HCT116 (cell line): ENCODE results near the gene MMS22L.

ENCODE experiments used
- EZH2 ChIP-seq: fragments of 200-600 bp; sonication (generic); IDR thresholded peaks from 2 replicates; pipeline ENCODE4 v1.6.1; 2017; ENCODE audit warnings: antibody characterized with exemption, mixed run types
- EZH2phosphoT487 ChIP-seq: fragments of 200-600 bp; IDR thresholded peaks from 2 replicates; pipeline ENCODE4 v1.6.1; 2018; ENCODE audit warnings: antibody characterized with exemption, borderline replicate concordance
- POLR2A ChIP-seq: IDR thresholded peaks from 2 replicates; pipeline ENCODE4 v1.7.0; 2011; ENCODE audit warnings: borderline replicate concordance; ENCODE audit not compliant: insufficient read depth, insufficient read length; ENCODE audit errors: extremely low read depth
- RAD21 ChIP-seq: IDR thresholded peaks from 2 replicates; pipeline ENCODE4 v1.6.1; 2012; ENCODE audit warnings: low read depth, mild to moderate bottlenecking
- SRF ChIP-seq: IDR thresholded peaks from 2 replicates; pipeline ENCODE4 v1.6.1; 2012; ENCODE audit warnings: low read depth
- YY1 ChIP-seq: IDR thresholded peaks from 2 replicates; pipeline ENCODE4 v1.6.1; 2011; ENCODE audit warnings: low read length, low read depth, moderate library complexity, mild to moderate bottlenecking; ENCODE audit not compliant: insufficient replicate concordance; ENCODE audit errors: extremely low read depth
- ZNF274 ChIP-seq: fragments of 200-500 bp; sonication (Bioruptor generic); IDR thresholded peaks from 2 replicates; pipeline ENCODE4 v1.6.1; 2014; ENCODE audit warnings: mild to moderate bottlenecking, low read depth, low read length, inconsistent platforms
- TF ChIP-seq, protein P1 (sequence below), 3 experiments: fragments of 200-600 bp in 1 of 3; sonication (generic) in 1 of 3; IDR thresholded peaks in 2 of 3; conservative IDR thresholded peaks in 1 of 3; 2 replicates each; pipeline ENCODE4 v1.5.1; 2012 to 2017; ENCODE audit warnings: low read depth in 2 of 3, low read length in 2 of 3, antibody characterized with exemption in 1 of 3, borderline replicate concordance in 1 of 3, control low read depth in 1 of 3, mild to moderate bottlenecking in 1 of 3, mixed read lengths in 1 of 3, mixed run types in 1 of 3, moderate library complexity in 1 of 3; ENCODE audit not compliant: insufficient read depth in 1 of 3
- TF ChIP-seq, protein P2 (sequence below): IDR thresholded peaks from 2 replicates; pipeline ENCODE4 v1.6.1; 2011; ENCODE audit warnings: mild to moderate bottlenecking, low read length, moderate library complexity; ENCODE audit not compliant: insufficient replicate concordance; ENCODE audit errors: extremely low read depth
- TF ChIP-seq, protein P3 (sequence below): IDR thresholded peaks from 2 replicates; pipeline ENCODE4 v1.6.1; 2012; ENCODE audit warnings: low read depth
- TF ChIP-seq, protein P4 (sequence below): IDR thresholded peaks from 2 replicates; pipeline ENCODE4 v1.6.1; 2012

DNA sequence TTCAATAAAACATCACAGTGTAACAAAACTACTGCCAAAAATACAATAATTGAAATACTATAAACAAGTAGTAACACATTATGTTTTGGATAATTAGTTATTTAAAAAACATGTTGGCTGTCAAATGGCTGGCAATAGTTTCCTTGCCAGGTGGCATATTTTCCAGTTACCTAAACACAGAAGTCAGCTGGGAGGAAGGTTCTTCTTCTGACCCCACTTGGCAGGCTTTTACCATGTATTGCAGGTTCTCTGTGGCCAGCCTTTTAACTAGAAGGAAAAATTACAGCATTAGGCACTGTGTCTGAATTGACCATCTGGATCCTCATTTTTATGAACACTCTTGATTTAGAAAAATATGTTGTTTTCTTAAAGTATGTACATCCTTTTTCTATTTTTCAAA, 131.4 kb downstream of the MMS22L start:
- TF ChIP-seq, protein P1, sequence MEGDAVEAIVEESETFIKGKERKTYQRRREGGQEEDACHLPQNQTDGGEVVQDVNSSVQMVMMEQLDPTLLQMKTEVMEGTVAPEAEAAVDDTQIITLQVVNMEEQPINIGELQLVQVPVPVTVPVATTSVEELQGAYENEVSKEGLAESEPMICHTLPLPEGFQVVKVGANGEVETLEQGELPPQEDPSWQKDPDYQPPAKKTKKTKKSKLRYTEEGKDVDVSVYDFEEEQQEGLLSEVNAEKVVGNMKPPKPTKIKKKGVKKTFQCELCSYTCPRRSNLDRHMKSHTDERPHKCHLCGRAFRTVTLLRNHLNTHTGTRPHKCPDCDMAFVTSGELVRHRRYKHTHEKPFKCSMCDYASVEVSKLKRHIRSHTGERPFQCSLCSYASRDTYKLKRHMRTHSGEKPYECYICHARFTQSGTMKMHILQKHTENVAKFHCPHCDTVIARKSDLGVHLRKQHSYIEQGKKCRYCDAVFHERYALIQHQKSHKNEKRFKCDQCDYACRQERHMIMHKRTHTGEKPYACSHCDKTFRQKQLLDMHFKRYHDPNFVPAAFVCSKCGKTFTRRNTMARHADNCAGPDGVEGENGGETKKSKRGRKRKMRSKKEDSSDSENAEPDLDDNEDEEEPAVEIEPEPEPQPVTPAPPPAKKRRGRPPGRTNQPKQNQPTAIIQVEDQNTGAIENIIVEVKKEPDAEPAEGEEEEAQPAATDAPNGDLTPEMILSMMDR (IDR thresholded peaks at IDR 0.05 in 2 of 3, conservative IDR thresholded peaks at IDR 0.05 in 1 of 3; ENCODE audit: borderline replicate concordance in 1 of 3, insufficient read depth in 1 of 3, low read depth in 2 of 3, low read length in 2 of 3): no peak
- TF ChIP-seq, protein P2, sequence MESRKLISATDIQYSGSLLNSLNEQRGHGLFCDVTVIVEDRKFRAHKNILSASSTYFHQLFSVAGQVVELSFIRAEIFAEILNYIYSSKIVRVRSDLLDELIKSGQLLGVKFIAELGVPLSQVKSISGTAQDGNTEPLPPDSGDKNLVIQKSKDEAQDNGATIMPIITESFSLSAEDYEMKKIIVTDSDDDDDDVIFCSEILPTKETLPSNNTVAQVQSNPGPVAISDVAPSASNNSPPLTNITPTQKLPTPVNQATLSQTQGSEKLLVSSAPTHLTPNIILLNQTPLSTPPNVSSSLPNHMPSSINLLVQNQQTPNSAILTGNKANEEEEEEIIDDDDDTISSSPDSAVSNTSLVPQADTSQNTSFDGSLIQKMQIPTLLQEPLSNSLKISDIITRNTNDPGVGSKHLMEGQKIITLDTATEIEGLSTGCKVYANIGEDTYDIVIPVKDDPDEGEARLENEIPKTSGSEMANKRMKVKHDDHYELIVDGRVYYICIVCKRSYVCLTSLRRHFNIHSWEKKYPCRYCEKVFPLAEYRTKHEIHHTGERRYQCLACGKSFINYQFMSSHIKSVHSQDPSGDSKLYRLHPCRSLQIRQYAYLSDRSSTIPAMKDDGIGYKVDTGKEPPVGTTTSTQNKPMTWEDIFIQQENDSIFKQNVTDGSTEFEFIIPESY: no peak
- no peak for TF ChIP-seq SRF
- TF ChIP-seq, protein P3, sequence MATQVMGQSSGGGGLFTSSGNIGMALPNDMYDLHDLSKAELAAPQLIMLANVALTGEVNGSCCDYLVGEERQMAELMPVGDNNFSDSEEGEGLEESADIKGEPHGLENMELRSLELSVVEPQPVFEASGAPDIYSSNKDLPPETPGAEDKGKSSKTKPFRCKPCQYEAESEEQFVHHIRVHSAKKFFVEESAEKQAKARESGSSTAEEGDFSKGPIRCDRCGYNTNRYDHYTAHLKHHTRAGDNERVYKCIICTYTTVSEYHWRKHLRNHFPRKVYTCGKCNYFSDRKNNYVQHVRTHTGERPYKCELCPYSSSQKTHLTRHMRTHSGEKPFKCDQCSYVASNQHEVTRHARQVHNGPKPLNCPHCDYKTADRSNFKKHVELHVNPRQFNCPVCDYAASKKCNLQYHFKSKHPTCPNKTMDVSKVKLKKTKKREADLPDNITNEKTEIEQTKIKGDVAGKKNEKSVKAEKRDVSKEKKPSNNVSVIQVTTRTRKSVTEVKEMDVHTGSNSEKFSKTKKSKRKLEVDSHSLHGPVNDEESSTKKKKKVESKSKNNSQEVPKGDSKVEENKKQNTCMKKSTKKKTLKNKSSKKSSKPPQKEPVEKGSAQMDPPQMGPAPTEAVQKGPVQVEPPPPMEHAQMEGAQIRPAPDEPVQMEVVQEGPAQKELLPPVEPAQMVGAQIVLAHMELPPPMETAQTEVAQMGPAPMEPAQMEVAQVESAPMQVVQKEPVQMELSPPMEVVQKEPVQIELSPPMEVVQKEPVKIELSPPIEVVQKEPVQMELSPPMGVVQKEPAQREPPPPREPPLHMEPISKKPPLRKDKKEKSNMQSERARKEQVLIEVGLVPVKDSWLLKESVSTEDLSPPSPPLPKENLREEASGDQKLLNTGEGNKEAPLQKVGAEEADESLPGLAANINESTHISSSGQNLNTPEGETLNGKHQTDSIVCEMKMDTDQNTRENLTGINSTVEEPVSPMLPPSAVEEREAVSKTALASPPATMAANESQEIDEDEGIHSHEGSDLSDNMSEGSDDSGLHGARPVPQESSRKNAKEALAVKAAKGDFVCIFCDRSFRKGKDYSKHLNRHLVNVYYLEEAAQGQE: no peak
- no peak for TF ChIP-seq RAD21
- no peak for TF ChIP-seq POLR2A
- no peak for TF ChIP-seq EZH2
- TF ChIP-seq EZH2phosphoT487: no peak
- no peak for TF ChIP-seq YY1
- TF ChIP-seq, protein P4, sequence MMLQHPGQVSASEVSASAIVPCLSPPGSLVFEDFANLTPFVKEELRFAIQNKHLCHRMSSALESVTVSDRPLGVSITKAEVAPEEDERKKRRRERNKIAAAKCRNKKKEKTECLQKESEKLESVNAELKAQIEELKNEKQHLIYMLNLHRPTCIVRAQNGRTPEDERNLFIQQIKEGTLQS: no peak
- TF ChIP-seq ZNF274: no peak
